Neural cell (in vitro differentiated cells): Measurements from ENCODE around the gene TNFAIP8. TPM values are rescaled to one million over a fixed set of nuclear protein-coding genes. Genes with fewer than 3 reads are reported as not detected.

Experiments used
- H2AFZ ChIP-seq: fragments of 200-600, 300-800 bp; sonication (generic), shearing (Covaris generic); 2 replicates; pipeline ENCODE4 v1.6.0; 2014; ENCODE audit warnings: low read depth, mild to moderate bottlenecking, antibody characterized with exemption, low read length, moderate library complexity
- H3F3A ChIP-seq: fragments of 200-600 bp; shearing (Covaris generic); 2 replicates; pipeline ENCODE4 v1.6.1; 2016; ENCODE audit warnings: mild to moderate bottlenecking, moderate library complexity, mixed read lengths, antibody characterized with exemption, low read length; ENCODE audit not compliant: insufficient read depth, poor library complexity, severe bottlenecking
- H3K27ac ChIP-seq: fragments of 200-600, 300-800 bp; sonication (generic), shearing (Covaris generic); 2 replicates; pipeline ENCODE4 v1.5.1; 2014; ENCODE audit warnings: mild to moderate bottlenecking, low read length, moderate library complexity
- H3K27me3 ChIP-seq: fragments of 300-800, 200-600 bp; sonication (generic), shearing (Covaris generic); 2 replicates; pipeline ENCODE4 v1.6.0; 2014; ENCODE audit warnings: mild to moderate bottlenecking, low read depth, low read length, moderate library complexity; ENCODE audit not compliant: insufficient read depth
- H3K36me3 ChIP-seq: fragments of 300-800, 200-600 bp; sonication (generic), shearing (Covaris generic); 2 replicates; pipeline ENCODE4 v1.5.1; 2014; ENCODE audit warnings: mild to moderate bottlenecking, antibody characterized with exemption, low read length, moderate library complexity; ENCODE audit not compliant: insufficient read depth
- H3K4me2 ChIP-seq: fragments of 300-800, 200-600 bp; sonication (generic), shearing (Covaris generic); 2 replicates; pipeline ENCODE4 v1.6.0; 2014; ENCODE audit warnings: mild to moderate bottlenecking, low read length
- H3K4me3 ChIP-seq: fragments of 300-800, 200-600 bp; sonication (generic), shearing (Covaris generic); 2 replicates; pipeline ENCODE4 v1.5.1; 2014; ENCODE audit warnings: mild to moderate bottlenecking, low read length, moderate library complexity
- H3K79me2 ChIP-seq: fragments of 200-600 bp; shearing (Covaris generic); replicated peaks from 2 replicates; pipeline ENCODE4 v1.6.0; 2014; ENCODE audit warnings: mild to moderate bottlenecking, low read length, moderate library complexity; ENCODE audit not compliant: insufficient read depth
- H3K9ac ChIP-seq: fragments of 300-800, 200-600 bp; sonication (generic), shearing (Covaris generic); 2 replicates; pipeline ENCODE4 v1.6.1; 2016; ENCODE audit warnings: mild to moderate bottlenecking, low read length, mixed read lengths
- H3K9me2 ChIP-seq: fragments of 200-600 bp; shearing (Covaris generic); 2 replicates; pipeline ENCODE4 v1.6.1; 2016; ENCODE audit warnings: mild to moderate bottlenecking, low read length, mixed read lengths; ENCODE audit not compliant: insufficient read depth
- H3K9me3 ChIP-seq: fragments of 200-600, 300-800 bp; sonication (generic), shearing (Covaris generic); 2 replicates; pipeline ENCODE4 v1.6.1; 2016; ENCODE audit warnings: mild to moderate bottlenecking, mixed run types, low read length, moderate library complexity, mixed read lengths
- H4K20me1 ChIP-seq: fragments of 200-600 bp; shearing (Covaris generic); 2 replicates; pipeline ENCODE4 v1.6.1; 2016; ENCODE audit warnings: mild to moderate bottlenecking, mixed run types; ENCODE audit not compliant: insufficient read depth
- CTCF ChIP-seq: fragments of 450-650 bp; IDR thresholded peaks from 2 replicates; pipeline ENCODE4 v1.5.1; 2014; ENCODE audit warnings: antibody characterized with exemption, mild to moderate bottlenecking, moderate library complexity; ENCODE audit not compliant: poor library complexity, severe bottlenecking
- EP300 ChIP-seq: fragments of 450-650 bp; conservative IDR thresholded peaks from 2 replicates; pipeline ENCODE4 v1.6.1; 2014; ENCODE audit warnings: antibody characterized with exemption, mild to moderate bottlenecking, moderate library complexity; ENCODE audit not compliant: poor library complexity, severe bottlenecking
- EZH2 ChIP-seq: fragments of 200-600, 300-800 bp; shearing (Covaris generic), sonication (generic); IDR thresholded peaks from 2 replicates; pipeline ENCODE4 v1.6.1; 2014; ENCODE audit warnings: antibody characterized with exemption, low read length, borderline replicate concordance, mild to moderate bottlenecking; ENCODE audit not compliant: insufficient read depth, poor library complexity, severe bottlenecking
- MXI1 ChIP-seq: fragments of 450-650 bp; conservative IDR thresholded peaks from 2 replicates; pipeline ENCODE4 v1.6.1; 2014; ENCODE audit warnings: antibody characterized with exemption, mild to moderate bottlenecking; ENCODE audit not compliant: poor library complexity, severe bottlenecking
- POLR2AphosphoS5 ChIP-seq: IDR thresholded peaks from 2 replicates; pipeline ENCODE4 v1.6.1; 2012
- RAD21 ChIP-seq: fragments of 450-650 bp; conservative IDR thresholded peaks from 2 replicates; pipeline ENCODE4 v1.6.1; 2014; ENCODE audit warnings: antibody characterized with exemption, mild to moderate bottlenecking, moderate library complexity
- REST ChIP-seq: IDR thresholded peaks from 2 replicates; pipeline ENCODE4 v1.6.1; 2012; ENCODE audit warnings: borderline replicate concordance
- SMC3 ChIP-seq: fragments of 450-650 bp; conservative IDR thresholded peaks from 2 replicates; pipeline ENCODE4 v1.6.1; 2014; ENCODE audit warnings: antibody characterized with exemption, mild to moderate bottlenecking, moderate library complexity; ENCODE audit not compliant: poor library complexity
- TAF1 ChIP-seq: IDR thresholded peaks from 2 replicates; pipeline ENCODE4 v1.6.1; 2012; ENCODE audit warnings: low read depth
- polyA plus RNA-seq: library from polyadenylated mRNA; depleted of rRNA; stranded (reverse); fragments of >200 nt; gene quantifications from 2 replicates; pipeline ENCODE4 v1.2.3, GENCODE V29; 2014

TNFAIP8 gene
- polyA plus RNA-seq, 1 donor from 2014 or later, result 0.26 TPM

- no peaks in the 10 kb centered on the region for H3K27me3 ChIP-seq
- H3K9me2 ChIP-seq, result no peaks in the 10 kb centered on the region
- H3K36me3 ChIP-seq, result no peaks in the 10 kb centered on the region
- H3K27ac ChIP-seq, result no peak overlapping the region
- H3K9me3 ChIP-seq, result no peaks in the 10 kb centered on the region
- TF ChIP-seq MXI1 (no peak), EZH2 (no peak), POLR2AphosphoS5 (no peak), SMC3 (no peak), EP300 (no peak), TAF1 (no peak), RAD21 (no peak), REST (no peak), CTCF (no peak)
- no peaks in the 10 kb centered on the region for H3F3A ChIP-seq
- H3K9ac ChIP-seq, result no peak overlapping the region
- no peak overlapping the region for H2AFZ ChIP-seq
- H3K79me2 ChIP-seq, result no peaks in the 10 kb centered on the region
- H4K20me1 ChIP-seq, result no peaks in the 10 kb centered on the region
- no peak overlapping the region for H3K4me3 ChIP-seq
- H3K4me2 ChIP-seq, result no peak overlapping the region
Observed at GRCh38 chr5:119343052-119343451, 12.8 kb upstream of the TNFAIP8 start.

- no peaks in the 10 kb centered on the region for H3K27me3 ChIP-seq
- H3K9me3 ChIP-seq, result no peaks in the 10 kb centered on the region
- H4K20me1 ChIP-seq, result no peaks in the 10 kb centered on the region
- H3K27ac ChIP-seq, result no peak overlapping the region
- TF ChIP-seq CTCF (no peak), POLR2AphosphoS5 (no peak), EP300 (no peak), SMC3 (no peak), TAF1 (no peak), EZH2 (no peak)
- no peaks in the 10 kb centered on the region for H3K36me3 ChIP-seq
- H3K4me3 ChIP-seq, result no peak overlapping the region
- no peaks in the 10 kb centered on the region for H3K9me2 ChIP-seq
- H3K9ac ChIP-seq, result no peak overlapping the region
- H3K4me2 ChIP-seq, result no peak overlapping the region
- no peaks in the 10 kb centered on the region for H3F3A ChIP-seq
- H2AFZ ChIP-seq, result no peak overlapping the region
- no peaks in the 10 kb centered on the region for H3K79me2 ChIP-seq
Observed at GRCh38 chr5:119343766-119344165, 12.1 kb upstream of the TNFAIP8 start.
